K562 treated with DMSO at 1 percent for 12 hours (cell line): Measurements from ENCODE around the gene HTR7. TPM values are rescaled to one million over a fixed set of nuclear protein-coding genes. Genes with fewer than 3 reads are reported as not detected.

Source experiments
- total RNA-seq: library from RNA; unstranded; fragments of 300-600 nt; gene quantifications from 2 replicates; pipeline ENCODE4 v1.2.3, GENCODE V29; 2022; ENCODE audit not compliant: insufficient read depth

HTR7 gene
- 0.32 TPM in 1 of 2 replicates, not detected in the other for total RNA-seq

DNA sequence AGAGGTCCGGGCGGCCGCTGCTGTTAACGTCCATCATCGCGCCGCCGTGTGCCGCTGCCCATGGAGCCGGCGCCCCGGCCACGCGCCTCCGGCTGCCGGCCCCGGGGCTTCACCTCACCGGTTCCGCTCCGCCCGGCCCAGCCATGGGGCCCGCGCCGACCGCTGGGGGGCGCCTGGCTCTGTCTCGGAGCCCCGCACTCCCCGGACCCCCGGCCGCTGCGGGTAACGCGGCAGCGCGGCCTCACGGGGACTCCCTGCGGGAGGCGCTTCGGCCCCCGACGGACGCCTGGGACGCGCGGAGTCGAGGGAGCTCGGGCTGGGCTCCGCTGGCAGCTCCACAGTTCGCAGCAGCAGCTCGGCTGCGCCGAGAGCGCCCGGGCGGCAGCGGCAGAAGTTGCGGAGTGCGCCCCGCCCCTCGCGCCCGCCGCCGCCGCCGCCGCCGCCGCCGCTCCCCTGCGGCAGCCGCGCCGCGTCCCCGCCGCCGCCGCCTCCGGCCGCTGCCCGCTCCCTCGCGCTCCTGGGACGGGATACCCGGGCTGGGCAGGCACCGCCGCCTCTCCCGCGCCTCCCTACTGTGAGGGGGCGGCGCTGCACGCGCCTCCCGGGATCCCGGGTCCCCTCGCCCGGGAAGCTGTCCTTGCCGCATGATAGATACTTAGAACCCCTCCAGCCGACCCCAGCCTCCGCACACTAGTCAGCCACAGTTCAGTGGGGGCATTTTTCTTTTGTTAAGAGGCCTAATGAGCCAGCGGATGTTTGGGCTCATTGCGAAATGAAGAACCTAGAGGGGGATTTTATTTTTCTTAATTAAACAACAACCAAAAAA lies at the start of gene HTR7:
HTR7 (minus strand) TSS at position 405 of the 826 bp plus-strand sequence; CDS start at position 37, 368 bp downstream.

GRCh38 chr10:90871766-90872647 lies 14.2 kb upstream of the HTR7 start, which contains the start of gene RPP30:
Gene RPP30, plus strand, starts transcription at chr10:90871974. Its CDS starts 13 bp downstream, at chr10:90871987.

Other genes starting within 250 kb of the HTR7 start
- gene RPP30, start 13.9 kb upstream of the HTR7 start, total RNA-seq: 40.2 and 43.8 TPM in 2 replicates
- gene ANKRD1, start 63.0 kb upstream of the HTR7 start, total RNA-seq: not detected in 2 replicates